HepG2 (cell line): Measurements from ENCODE around the gene DFFA. TPM values are rescaled to one million over a fixed set of nuclear protein-coding genes. Genes with fewer than 3 reads are reported as not detected.
A peak's percentile ranks its signal among the peaks of the same experiment; 100 is the strongest.

ENCODE experiments used
- CHCHD3 ChIP-seq: sonication (generic); formaldehyde crosslinking; IDR thresholded peaks from 2 replicates; pipeline ENCODE4 v1.8.0; 2022; ENCODE audit warnings: mild to moderate bottlenecking, missing genetic modification reagents, moderate library complexity
- DR1 ChIP-seq: sonication (generic); formaldehyde crosslinking; IDR thresholded peaks from 2 replicates; pipeline ENCODE4 v1.8.0; 2021; ENCODE audit warnings: mild to moderate bottlenecking, missing genetic modification reagents, inconsistent platforms
- ELF1 ChIP-seq: sonication (generic); formaldehyde crosslinking; IDR thresholded peaks from 2 replicates; pipeline ENCODE4 v1.4.0; 2020; ENCODE audit warnings: missing genetic modification reagents
- FOXC1 ChIP-seq: sonication (generic); formaldehyde crosslinking; IDR thresholded peaks from 2 replicates; pipeline ENCODE4 v1.8.0; 2022; ENCODE audit warnings: mild to moderate bottlenecking, missing genetic modification reagents, borderline replicate concordance
- HIVEP1 ChIP-seq: sonication (generic); formaldehyde crosslinking; IDR thresholded peaks from 2 replicates; pipeline ENCODE4 v1.4.0; 2020; ENCODE audit warnings: mild to moderate bottlenecking, missing genetic modification reagents
- HMGXB3 ChIP-seq: sonication (generic); formaldehyde crosslinking; IDR thresholded peaks from 2 replicates; pipeline ENCODE4 v1.4.0; 2020; ENCODE audit warnings: missing genetic modification reagents, borderline replicate concordance
- JARID2 ChIP-seq: sonication (generic); formaldehyde crosslinking; IDR thresholded peaks from 2 replicates; pipeline ENCODE4 v1.8.1; 2023; ENCODE audit warnings: missing genetic modification reagents, inconsistent platforms; ENCODE audit not compliant: insufficient replicate concordance
- MTF2 ChIP-seq: sonication (generic); formaldehyde crosslinking; IDR thresholded peaks from 2 replicates; pipeline ENCODE4 v1.5.0; 2020; ENCODE audit warnings: missing genetic modification reagents, borderline replicate concordance
- NR0B2 ChIP-seq: sonication (generic); formaldehyde crosslinking; IDR thresholded peaks from 2 replicates; pipeline ENCODE4 v1.4.0; 2020; ENCODE audit warnings: mild to moderate bottlenecking, missing genetic modification reagents
- ONECUT2 ChIP-seq: sonication (generic); formaldehyde crosslinking; IDR thresholded peaks from 2 replicates; pipeline ENCODE4 v1.4.0; 2020; ENCODE audit warnings: missing genetic modification reagents
- PCBP1 ChIP-seq: fragments of 200-400 bp; formaldehyde crosslinking; IDR thresholded peaks from 2 replicates; pipeline ENCODE4 v1.6.1; 2017; ENCODE audit warnings: mild to moderate bottlenecking, low read depth, low read length, borderline replicate concordance
- POLR2G ChIP-seq: fragments of 200-400 bp; formaldehyde crosslinking; IDR thresholded peaks from 2 replicates; pipeline ENCODE4 v1.6.1; 2018; ENCODE audit warnings: mild to moderate bottlenecking, low read depth, low read length, moderate library complexity
- RXRA ChIP-seq: sonication (generic); formaldehyde crosslinking; IDR thresholded peaks from 2 replicates; pipeline ENCODE4 v1.5.1; 2020; ENCODE audit warnings: missing genetic modification reagents
- SRY ChIP-seq: sonication (generic); formaldehyde crosslinking; IDR thresholded peaks from 2 replicates; pipeline ENCODE4 v1.8.0; 2022; ENCODE audit warnings: mild to moderate bottlenecking, missing genetic modification reagents
- ZFP37 ChIP-seq: sonication (generic); formaldehyde crosslinking; IDR thresholded peaks from 2 replicates; pipeline ENCODE4 v1.4.0; 2020; ENCODE audit warnings: missing genetic modification reagents, borderline replicate concordance
- ZNF512 ChIP-seq: sonication (generic); formaldehyde crosslinking; IDR thresholded peaks from 2 replicates; pipeline ENCODE4 v1.4.0; 2020; ENCODE audit warnings: mild to moderate bottlenecking, missing genetic modification reagents
- ZNF574 ChIP-seq: sonication (generic); formaldehyde crosslinking; IDR thresholded peaks from 2 replicates; pipeline ENCODE4 v1.4.0; 2020; ENCODE audit warnings: missing genetic modification reagents
- ZNF589 ChIP-seq: sonication (generic); formaldehyde crosslinking; conservative IDR thresholded peaks from 2 replicates; pipeline ENCODE4 v1.8.0; 2022; ENCODE audit warnings: mild to moderate bottlenecking, moderate library complexity, missing genetic modification reagents
- ZNF891 ChIP-seq: sonication (generic); formaldehyde crosslinking; IDR thresholded peaks from 2 replicates; pipeline ENCODE4 v1.5.0; 2020; ENCODE audit warnings: mild to moderate bottlenecking, missing genetic modification reagents
- polyA plus RNA-seq, 8 experiments: library from polyadenylated mRNA; depleted of rRNA in 3 of 8; stranded (reverse) in 7 of 8; unstranded in 1 of 8; fragments of >200 nt; fragmentation: Illumina TruSeq in 4 of 8; extraction: Trizol in 4 of 8; gene quantifications; 2 replicates each; pipeline versions ENCODE4 v1.2.1 to v1.2.3, GENCODE V29; 2011 to 2016; ENCODE audit warnings: low read depth in 4 of 8, missing spikeins in 1 of 8, mixed read lengths in 1 of 8; ENCODE audit not compliant: insufficient read depth in 1 of 8
- total RNA-seq, 5 experiments: library from RNA; depleted of rRNA; stranded (reverse); fragments of >200 nt; fragmentation: Illumina TruSeq; extraction: Trizol; gene quantifications; 2 replicates each; pipeline ENCODE4 v1.2.3, GENCODE V29; 2016; ENCODE audit warnings: low read depth in 1 of 5

The DFFA gene
- total and polyA plus RNA-seq, 2 of the 13 experiments (the other 11 are each of a cell fraction or from before 2014, with no cell fraction given) = 16.5 to 33.9 TPM

- TF ChIP-seq ZNF574 (CRISPR knock-in tag) = peak; percentile 97
- no peak for TF ChIP-seq ONECUT2 (CRISPR knock-in tag)
- peak; percentile 86 for TF ChIP-seq JARID2 (CRISPR knock-in tag)
- peak; percentile 64; the same call in 1 of the 2 replicates for TF ChIP-seq DR1
- peak; percentile 95 for TF ChIP-seq FOXC1 (CRISPR knock-in tag)
- peak; percentile 71 for TF ChIP-seq NR0B2
- TF ChIP-seq PCBP1 = peak; percentile 46; the same call in 1 of the 2 replicates
- TF ChIP-seq HMGXB3 = peak; percentile 83; the same call in 1 of the 2 replicates
- peak; percentile 86 for TF ChIP-seq RXRA (CRISPR knock-in tag)
- no peak for TF ChIP-seq ZFP37 (CRISPR knock-in tag)
- TF ChIP-seq MTF2 (CRISPR knock-in tag) = peak; percentile 92; the same call in 1 of the 2 replicates
- TF ChIP-seq ZNF891 (CRISPR knock-in tag) = peak; percentile 93; the same call in 1 of the 2 replicates
- no peak for TF ChIP-seq CHCHD3 (CRISPR knock-in tag)
- peak; percentile 97 for TF ChIP-seq ELF1 (CRISPR knock-in tag)
- TF ChIP-seq ZNF512 (CRISPR knock-in tag) = no peak
- TF ChIP-seq POLR2G = peak; percentile 79
- no peak for TF ChIP-seq ZNF589 (CRISPR knock-in tag)
- TF ChIP-seq HIVEP1 = peak; percentile 65; the same call in 1 of the 2 replicates
- TF ChIP-seq SRY (CRISPR knock-in tag) = peak; percentile 61; the same call in 1 of the 2 replicates
Observed at GRCh38 chr1:10472220-10473144, at the start of gene DFFA (continued).
